Activated T-cell treated with anti-CD3 and anti-CD28 coated beads for 1 hour (primary cell): ENCODE measurements around the gene EXOSC9.

Experiments
- DNase-seq: peaks from one replicate; pipeline ENCODE4 v3.0.0-alpha.2; 2020; ENCODE audit warnings: low read depth

Gene EXOSC9

GRCh38 chr4:121789455-121789854 is 11.7 kb upstream of the EXOSC9 start:
- DNase-seq: no peak

DNA sequence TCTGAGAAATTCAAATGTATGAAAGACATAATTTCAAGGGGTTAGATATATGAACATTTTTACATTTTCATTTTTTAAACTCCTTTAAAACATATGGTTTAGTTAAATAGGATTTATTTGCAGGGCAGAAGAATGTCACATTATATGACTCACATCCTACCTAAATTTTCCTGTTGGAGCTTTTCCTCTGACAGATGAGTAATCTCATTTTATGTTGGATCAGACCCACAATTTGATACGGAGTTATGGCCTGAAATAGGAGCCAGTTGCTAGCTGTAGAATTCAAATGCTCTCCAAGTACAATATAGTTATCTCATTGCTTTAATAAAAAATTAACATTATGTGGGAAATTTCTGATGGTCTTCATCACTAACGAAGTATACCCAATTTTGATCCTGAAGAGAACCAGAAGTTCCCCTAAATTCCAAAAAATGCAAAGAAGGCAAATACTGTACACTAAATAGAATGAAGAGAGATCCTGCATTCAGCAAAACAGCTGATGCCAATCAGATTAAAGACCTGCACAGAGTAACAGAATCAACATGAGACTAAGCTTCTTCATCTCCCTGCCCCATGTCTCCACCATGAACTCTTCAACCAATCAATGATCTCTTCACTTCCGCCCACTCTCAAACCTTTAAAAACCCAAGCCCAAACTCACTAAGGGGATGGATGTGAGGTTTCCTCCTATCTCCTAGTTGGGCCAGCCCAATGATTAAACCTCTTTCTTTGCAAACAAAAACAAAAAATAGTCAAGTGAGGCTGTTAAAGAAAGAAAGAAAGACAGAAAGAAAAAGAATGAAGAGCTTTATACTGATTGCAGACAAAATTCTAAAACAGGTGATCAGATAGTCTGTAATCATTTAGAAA is 10.9 kb upstream of the EXOSC9 start:
- no peak for DNase-seq

GRCh38 chr4:121790976-121791375 is 10.1 kb upstream of the EXOSC9 start:
- DNase-seq: no peak

GRCh38 chr4:121791481-121791880 is 9.6 kb upstream of the EXOSC9 start:
- no peak for DNase-seq

DNA sequence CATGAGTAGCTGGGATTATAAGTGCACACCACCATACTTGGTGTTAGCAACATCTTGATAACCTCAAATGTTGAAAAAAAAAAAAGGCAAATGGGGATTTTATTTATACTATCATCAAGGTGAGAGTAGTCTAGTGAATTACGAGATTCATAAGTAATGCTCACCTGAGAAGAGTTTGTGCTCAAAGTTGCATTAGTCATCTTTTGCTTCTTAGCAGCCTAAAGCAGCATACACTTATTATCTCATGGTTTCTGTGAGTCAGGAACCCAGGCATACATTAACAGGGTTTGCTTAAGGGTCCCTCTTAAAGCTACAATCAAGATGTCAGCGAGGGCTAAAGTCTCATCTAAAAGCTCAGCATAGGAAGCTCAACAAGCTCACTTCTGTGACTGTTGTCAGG is 8.2 kb upstream of the EXOSC9 start:
- no peak for DNase-seq

- no peak for DNase-seq
These were observed 6.5 kb upstream of the EXOSC9 start for GRCh38 chr4:121794505-121795188.

DNA sequence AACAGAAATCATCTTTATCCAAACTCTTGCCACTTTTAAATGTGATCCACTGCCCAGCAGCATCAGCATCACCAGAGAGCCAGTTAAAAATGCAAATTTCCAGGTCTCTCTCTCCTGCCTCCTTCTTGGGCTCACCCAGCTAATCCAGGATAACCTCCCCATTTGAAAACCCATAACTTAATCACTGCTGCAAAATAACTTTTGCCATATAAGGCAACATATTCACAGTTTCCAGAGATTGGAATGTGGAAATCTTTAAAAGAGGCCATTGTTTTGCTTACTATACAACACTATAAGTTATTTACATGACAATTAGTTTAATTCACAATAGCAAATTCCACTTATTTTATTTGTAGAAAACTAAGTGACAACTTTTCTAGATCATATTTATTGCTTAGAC is 4.8 kb upstream of the EXOSC9 start:
- DNase-seq: no peak

- no peak for DNase-seq
These were observed 1.8 kb upstream of the EXOSC9 start for GRCh38 chr4:121799208-121799823.

- no peak for DNase-seq
These were observed 1.1 kb upstream of the EXOSC9 start for GRCh38 chr4:121799867-121800501.

- no peak for DNase-seq
These were observed 524 bp upstream of the EXOSC9 start for GRCh38 chr4:121800638-121800960.

DNA sequence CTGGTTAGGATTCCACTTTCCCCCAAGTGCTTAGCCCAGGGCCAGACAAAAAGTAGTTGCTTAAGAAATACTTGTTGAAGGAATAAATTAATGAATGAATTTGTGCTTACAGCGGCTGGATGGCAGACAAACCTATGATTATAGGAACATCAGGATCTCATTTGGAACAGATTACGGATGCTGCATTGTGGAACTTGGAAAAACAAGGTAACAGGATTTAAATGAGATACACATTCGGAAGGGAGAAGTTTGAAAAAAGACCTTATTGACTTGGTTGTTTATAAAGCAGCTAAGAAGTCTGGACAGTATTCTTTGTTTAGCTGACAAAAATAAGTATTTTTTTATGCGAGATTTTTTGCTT is 572 bp downstream of the EXOSC9 start:
- no peak for DNase-seq

DNA sequence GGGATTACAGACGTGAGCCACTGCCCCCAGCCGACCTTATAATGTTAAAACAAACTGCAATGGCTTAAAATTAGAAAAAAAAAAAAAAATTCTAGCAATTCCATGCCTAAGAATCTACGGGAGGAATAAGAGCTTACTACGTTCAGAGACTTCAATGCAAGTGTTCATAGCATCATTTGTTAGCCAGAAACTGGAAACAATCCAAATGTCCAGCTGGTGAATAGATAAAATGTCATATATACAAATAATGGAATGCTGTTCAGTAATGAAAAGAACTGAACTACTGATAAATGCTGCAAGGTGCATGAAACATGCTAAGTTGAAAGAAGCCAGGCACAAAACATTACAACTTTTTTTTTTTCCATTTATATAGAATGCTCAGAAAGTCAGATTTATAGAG is 5.3 kb downstream of the EXOSC9 start:
- DNase-seq: no peak

- DNase-seq: no peak
These were observed 10.0 kb downstream of the EXOSC9 start for GRCh38 chr4:121811122-121811521.

- no peak for DNase-seq
These were observed 13.6 kb downstream of the EXOSC9 start for GRCh38 chr4:121814756-121815155.

DNA sequence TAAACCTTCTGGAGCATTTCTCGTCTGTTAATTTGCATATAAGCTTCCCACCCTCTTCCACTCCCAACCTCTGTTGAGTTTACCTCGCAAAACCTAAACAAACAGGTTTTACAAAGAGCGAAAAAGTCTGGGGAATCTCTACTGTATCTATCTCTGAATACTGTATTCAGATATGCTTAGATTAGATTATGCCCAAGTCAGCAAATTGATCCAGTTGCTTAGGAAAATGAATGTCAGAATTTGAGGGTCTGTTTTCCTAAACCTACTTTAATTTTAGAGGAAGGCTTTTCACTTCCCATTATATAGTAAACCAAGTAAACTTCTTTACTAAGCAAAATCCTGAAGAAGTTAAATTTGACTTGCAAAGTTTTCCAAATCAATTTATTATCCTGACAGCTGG is 15.9 kb downstream of the EXOSC9 start:
- DNase-seq: no peak

- no peak for DNase-seq
These were observed 16.6 kb downstream of the EXOSC9 start for GRCh38 chr4:121817701-121818100.

DNA sequence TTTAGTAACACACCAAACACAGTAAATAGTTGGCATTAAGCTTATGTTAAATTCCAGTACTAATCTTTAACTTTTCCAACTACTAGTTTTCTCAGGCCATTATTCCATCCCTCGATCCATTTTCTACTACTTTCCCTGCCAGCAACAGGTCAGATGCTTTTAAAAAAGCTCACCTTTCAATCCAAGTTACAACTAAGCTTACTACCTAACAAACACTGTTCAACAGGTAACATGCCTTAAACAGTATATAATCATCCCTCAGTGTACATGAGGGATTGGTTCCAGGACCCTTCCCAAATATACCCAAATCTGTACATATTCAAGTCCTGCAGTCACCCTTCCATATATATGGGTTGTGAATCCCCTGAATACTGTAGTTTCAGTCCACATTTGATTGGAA is 17.1 kb downstream of the EXOSC9 start:
- DNase-seq: no peak

- DNase-seq: no peak
These were observed 18.3 kb downstream of the EXOSC9 start for GRCh38 chr4:121819216-121819965.

DNA sequence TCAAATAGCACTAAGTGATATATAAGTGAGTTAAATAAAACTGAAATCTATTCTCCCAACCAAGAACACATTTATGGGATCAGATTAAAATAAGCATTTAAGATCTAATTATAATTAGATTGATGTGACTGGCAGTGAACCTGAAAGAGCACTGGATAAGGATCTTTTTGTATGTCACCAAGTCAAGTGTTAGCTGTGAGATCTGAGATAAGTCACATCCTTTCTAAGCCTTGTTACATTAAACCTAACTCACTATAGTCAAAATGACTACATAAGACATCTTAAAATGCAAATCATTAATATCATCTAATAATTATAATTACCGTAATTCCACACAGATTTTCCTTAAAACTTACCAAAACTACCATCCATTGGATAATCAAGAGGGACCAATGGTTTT is 20.9 kb downstream of the EXOSC9 start:
- DNase-seq: no peak

GRCh38 chr4:121822796-121823504 is 21.8 kb downstream of the EXOSC9 start:
- no peak for DNase-seq

GRCh38 chr4:121823505-121824170 is 22.5 kb downstream of the EXOSC9 start, which contains the start of gene CCNA2:
TSS of gene CCNA2 (minus strand) at chr4:121823883. CDS start at chr4:121823628, 255 bp downstream.
- peak; percentile 93 for DNase-seq
